PFSK-1 (cell line): ENCODE data around the gene SEMA3B.

Experiments used
- FOXP2 ChIP-seq: optimal IDR thresholded peaks from 2 replicates; pipeline ENCODE3; 2011; ENCODE audit warnings: borderline replicate concordance, control low read depth, inconsistent platforms; ENCODE audit not compliant: insufficient read depth; ENCODE audit errors: extremely low read length, extremely low read depth
- POLR2AphosphoS5 ChIP-seq: IDR thresholded peaks from 2 replicates; pipeline ENCODE4 v1.6.1; 2012; ENCODE audit warnings: low read depth, mild to moderate bottlenecking, control low read depth, low read length, moderate library complexity
- REST ChIP-seq, 2 experiments: IDR thresholded peaks; 2 replicates each; pipeline versions ENCODE4 v1.6.1 to v1.8.0; 2011 to 2012; ENCODE audit warnings: low read depth in 2 of 2, low read length in 2 of 2, control low read depth in 1 of 2, inconsistent platforms in 1 of 2, mild to moderate bottlenecking in 1 of 2, moderate library complexity in 1 of 2; ENCODE audit not compliant: insufficient read depth in 1 of 2
- SIN3A ChIP-seq: IDR thresholded peaks from 2 replicates; pipeline ENCODE4 v1.6.1; 2012; ENCODE audit warnings: mild to moderate bottlenecking, low read length, moderate library complexity, borderline replicate concordance; ENCODE audit not compliant: insufficient read depth
- TAF1 ChIP-seq: IDR thresholded peaks from 2 replicates; pipeline ENCODE4 v1.6.1; 2012; ENCODE audit warnings: low read length, control low read depth, borderline replicate concordance; ENCODE audit not compliant: insufficient read depth

- TF ChIP-seq REST (IDR thresholded peaks at IDR 0.05; ENCODE audit: insufficient read depth in 1 of 2, low read depth in 2 of 2, low read length in 2 of 2) (no peak), POLR2AphosphoS5 (peak; percentile 68), TAF1 (no peak), SIN3A (no peak), FOXP2 (no peak)
These were observed 8.7 kb upstream of the SEMA3B start for GRCh38 chr3:50260027-50260941.
